GM12874 (cell line): ENCODE measurements around the gene MYO1D.

Source experiments
- TF ChIP-seq, protein P1 (sequence below): IDR thresholded peaks from 2 replicates; pipeline ENCODE4 v1.5.1; 2011; ENCODE audit warnings: low read depth, mild to moderate bottlenecking, control low read depth, low read length, moderate library complexity; ENCODE audit not compliant: insufficient read depth

MYO1D gene

DNA sequence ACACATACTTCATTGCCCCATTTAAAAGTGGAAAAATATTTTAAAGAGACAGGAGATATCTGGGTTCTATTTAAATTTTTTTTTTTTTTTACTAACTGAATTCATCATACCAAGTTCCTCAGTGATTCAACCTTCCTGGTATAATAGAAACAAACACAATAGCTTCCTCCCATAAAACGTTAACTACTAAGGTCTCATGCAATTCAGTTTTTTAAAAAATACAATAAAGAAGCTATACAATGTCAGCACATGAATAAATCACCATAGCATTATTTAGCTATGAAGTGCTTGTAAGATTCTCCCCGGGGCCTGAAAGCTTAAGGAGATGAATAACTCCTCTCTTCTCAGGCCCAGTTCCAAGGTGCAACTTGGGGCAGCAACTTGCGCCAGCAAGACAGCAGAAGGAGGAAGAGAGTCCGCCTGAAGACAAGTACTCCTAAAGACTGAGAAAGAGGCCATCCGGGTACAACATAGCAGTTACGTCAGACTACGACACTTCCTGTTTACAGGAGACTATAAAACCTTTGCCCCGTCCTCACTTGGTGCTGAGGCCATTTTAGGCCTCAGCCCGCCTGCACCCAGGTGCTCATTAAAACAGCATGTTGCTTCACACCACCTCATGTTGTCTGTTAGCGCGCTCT is 81.5 kb downstream of the MYO1D start:
- TF ChIP-seq, protein P1, sequence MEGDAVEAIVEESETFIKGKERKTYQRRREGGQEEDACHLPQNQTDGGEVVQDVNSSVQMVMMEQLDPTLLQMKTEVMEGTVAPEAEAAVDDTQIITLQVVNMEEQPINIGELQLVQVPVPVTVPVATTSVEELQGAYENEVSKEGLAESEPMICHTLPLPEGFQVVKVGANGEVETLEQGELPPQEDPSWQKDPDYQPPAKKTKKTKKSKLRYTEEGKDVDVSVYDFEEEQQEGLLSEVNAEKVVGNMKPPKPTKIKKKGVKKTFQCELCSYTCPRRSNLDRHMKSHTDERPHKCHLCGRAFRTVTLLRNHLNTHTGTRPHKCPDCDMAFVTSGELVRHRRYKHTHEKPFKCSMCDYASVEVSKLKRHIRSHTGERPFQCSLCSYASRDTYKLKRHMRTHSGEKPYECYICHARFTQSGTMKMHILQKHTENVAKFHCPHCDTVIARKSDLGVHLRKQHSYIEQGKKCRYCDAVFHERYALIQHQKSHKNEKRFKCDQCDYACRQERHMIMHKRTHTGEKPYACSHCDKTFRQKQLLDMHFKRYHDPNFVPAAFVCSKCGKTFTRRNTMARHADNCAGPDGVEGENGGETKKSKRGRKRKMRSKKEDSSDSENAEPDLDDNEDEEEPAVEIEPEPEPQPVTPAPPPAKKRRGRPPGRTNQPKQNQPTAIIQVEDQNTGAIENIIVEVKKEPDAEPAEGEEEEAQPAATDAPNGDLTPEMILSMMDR, result no peak

DNA sequence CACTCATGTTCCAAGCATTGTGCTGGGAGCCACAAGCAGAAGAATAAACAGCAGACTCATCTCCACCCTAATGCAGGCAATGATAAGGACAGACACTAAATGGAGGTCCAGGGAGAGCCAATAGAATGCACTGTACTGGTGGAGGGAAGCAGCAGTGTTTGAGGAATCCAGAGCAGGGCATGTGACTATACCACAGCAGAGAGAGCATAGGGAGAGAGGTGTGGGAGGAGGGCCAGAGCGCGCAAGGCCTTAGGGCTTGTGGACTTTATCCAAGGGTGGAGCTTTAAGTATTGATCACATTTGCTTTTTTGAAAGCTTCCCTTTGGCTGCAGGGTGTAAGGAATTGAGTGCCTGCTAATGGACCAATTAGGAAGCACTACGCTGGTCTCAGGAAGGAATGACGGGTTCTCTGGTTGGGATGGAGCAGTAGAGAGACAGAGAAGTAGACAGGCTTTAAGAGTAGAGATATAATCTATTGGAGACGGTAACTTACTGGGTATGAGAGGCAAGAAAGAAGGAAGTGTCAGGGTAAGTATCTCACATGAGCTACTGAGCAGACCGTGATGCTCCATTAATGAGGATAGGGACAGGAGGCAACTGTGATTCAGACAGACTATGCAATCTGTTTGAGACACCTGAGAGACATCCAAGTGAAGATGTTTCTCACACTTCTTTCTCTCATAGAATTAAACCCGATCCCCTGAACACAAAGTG is 82.2 kb downstream of the MYO1D start:
- TF ChIP-seq, protein P1, result no peak

DNA sequence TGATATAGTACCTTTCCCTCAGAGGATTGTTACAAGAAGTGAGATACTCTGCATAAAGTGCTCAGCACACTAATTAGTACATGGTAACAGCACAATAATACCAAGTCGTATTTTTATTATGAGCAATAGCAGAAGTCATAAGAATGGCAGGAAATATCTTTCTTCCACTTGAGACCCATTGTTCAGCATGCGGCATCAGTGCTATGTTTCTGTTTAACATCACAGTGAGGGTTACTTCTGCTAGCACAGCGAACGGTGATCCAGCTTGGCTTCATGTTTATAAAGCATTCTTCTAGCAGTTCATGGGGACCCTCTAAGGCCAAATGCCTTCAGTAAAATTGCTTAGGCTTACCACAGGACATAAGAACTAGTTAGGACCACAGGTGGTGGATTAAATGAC is 83.1 kb downstream of the MYO1D start:
- TF ChIP-seq, protein P1, result no peak

DNA sequence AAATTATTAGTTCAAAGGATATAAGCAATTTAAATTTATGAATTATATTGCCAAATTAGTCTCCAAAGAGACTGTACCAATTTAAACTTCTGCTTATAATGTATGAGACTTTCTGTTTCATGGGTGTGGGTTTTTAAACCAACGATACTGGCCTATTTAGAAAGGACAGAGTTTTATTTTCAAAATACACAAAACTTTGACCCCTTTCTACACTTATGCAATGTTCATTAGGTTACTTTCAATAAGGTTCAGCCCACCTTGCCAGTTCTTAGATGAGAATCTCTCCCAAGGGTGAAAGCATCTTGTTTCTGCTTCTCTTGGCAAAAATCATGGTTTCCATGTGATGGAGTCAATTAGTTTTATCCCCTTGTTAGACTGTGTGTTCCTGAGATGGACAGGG is 84.7 kb downstream of the MYO1D start:
- TF ChIP-seq, protein P1, result no peak

DNA sequence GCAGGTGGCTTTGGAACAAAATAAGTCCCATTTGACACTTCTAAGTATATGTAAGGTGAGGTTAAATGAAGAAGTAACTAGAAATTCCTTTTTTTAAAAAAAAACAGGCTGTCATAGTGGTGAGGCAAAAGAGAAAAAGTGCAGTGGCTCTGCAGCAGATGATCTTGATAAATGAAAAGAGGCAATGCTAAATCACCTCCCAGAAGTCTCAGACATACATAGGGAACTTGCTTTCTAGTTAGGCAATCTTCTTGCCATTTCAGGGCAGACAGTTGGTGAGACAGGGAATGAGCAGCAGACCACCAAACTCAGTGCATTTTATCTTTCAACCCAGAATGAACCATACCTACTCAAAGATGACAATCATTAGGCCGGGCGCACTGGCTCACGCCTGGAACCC is 90.8 kb downstream of the MYO1D start:
- TF ChIP-seq, protein P1, result no peak

DNA sequence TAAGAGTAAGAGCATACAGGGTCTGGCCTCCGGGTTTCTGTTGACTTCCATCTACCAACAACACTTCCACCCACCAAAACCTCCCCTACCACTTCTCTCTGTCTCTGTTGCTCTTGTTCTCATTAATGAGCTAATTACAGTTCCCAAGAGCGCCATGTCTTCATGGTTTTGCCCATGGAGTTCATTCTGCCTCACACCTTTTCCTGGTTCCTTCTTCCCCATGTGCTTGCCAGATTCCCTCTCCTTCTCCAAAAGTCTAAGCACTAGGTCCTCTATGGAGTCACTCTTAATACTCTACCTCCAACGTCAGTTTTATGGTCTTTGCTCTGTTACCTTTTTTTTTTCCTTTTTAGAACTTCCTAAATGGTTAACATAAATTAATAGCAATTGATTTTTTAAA is 92.8 kb downstream of the MYO1D start:
- TF ChIP-seq, protein P1, result no peak

DNA sequence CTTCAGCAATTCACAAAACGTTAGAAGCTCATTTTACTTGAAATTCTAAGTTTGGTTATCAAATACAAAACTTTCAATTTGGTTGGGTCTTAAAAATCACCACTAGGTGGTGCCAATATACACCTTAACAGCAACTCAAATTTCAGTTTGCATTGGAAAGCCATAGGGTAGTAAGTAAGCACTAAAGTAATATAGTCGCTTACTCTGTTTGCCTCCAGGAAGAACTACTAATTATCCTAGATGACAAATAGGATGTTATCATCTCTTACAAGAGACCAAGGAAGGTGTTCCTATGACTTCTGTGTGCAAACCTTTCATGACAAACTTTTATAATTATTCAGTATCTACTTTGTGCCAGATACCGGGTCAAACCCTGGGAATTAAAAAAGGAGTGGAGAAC is 93.3 kb downstream of the MYO1D start:
- TF ChIP-seq, protein P1, result peak; percentile 30; the same call in 1 of the 2 replicates
